Measurements from ENCODE around the gene TBL1XR1. TPM values are rescaled to one million over a fixed set of nuclear protein-coding genes. Genes with fewer than 3 reads are reported as not detected.

The TBL1XR1 gene
- total and polyA plus RNA-seq, 2 of the 4 experiments (the other 2 are of a cell fraction): 25.2 to 170 TPM

GRCh38 chr3:177133860-177134815 is 63.1 kb downstream of the TBL1XR1 start (continued):
- TF ChIP-seq USF2 (IDR thresholded peaks at IDR 0.05; ENCODE audit: low read depth, low read length) (no peak), BHLHE40 (IDR thresholded peaks at IDR 0.05; ENCODE audit: low read depth, low read length) (no peak)

Data from IMR-90 (cell line).